ENCODE results near the gene GHR.

DNA sequence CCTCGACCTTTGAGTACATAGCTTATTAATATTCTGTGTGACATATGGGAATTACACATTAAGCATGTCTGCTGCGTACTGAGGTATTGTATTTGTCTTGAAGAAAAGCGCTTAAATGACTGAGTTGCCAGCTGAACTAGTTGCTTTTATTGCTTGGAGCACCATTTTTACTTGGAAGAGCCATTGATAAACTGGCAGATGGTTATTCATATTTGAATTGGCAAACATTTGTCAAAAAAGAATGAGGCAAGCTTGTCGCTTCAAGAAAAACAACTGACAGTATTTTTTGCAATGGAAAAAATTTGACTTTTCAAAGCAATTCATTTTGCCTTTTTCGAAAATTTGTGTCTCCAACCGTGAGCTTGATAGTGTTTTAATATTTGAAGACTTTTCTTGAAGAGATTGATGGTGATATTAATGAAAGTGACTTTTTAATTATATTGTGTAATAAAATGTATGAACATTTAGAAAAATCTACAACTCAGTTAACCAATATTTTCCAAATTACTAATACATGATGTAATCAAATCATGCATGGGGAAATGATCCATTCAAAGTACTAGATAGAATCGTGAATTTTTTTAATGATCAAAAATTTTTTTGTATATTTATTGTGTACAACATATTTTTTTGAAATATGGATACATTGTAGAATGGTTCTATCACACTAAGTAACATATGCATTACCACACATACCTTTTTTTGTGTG is 278.3 kb downstream of the GHR start:
- TF ChIP-seq EZH2 (IDR thresholded peaks at IDR 0.05; ENCODE audit: borderline replicate concordance, low read depth, low read length, severe bottlenecking) (no peak), POLR2A (IDR thresholded peaks at IDR 0.05; ENCODE audit: low read depth, low read length) (no peak)
